HuH-7.5 (cell line): ENCODE measurements around the gene MFN1.

Source experiments
- DNase-seq: peaks from one replicate; pipeline ENCODE4 v3.0.0; 2011; ENCODE audit warnings: low spot score

Gene MFN1

DNA sequence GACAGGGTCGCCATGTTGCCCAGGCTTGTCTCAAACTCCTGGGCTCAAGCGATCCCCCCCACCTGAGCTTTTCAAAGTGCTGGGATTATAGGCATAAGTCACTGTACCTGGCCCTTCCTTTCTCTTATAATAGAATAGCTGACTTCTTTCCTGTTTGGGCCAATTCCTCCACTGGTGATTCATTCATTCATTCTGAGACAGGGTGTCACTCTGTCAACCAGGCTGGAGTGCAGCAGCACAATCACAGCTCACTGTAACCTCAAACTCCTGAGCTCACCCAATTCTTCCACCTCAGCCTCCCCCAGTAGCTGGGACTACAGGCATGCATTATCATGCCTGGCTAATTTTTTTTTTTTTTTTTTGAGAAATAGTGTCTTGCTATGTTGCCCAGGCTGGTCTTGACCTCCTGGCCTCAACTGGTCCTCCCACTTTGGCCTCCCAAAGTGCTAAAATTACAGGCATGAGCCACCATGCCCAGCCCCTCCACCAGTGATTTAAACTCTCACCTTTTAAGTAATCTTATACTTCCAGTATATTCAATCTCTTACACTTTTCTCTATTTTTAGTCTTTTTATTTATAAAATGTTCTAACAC, 82.9 kb downstream of the MFN1 start:
- DNase-seq, result no peak

DNA sequence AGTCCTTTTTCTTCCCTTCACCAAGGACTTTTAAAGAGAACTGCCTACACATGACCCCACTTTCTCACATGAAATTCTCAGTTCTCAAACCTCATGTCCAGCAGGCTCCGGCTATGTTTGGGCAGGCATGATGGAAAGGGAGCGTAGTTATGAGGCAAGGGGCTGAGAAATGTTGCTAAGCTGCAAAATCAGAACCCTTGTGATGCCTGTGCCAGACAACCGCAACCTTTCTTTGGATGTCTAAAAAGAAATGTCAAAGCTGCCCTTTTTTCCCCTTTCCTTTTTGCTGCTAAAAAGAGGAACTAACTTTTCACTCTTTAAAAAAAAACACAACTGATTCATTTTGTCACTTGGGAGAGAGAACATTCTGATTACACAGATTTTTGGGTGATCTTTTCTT, 84.5 kb downstream of the MFN1 start:
- DNase-seq, result no peak

DNA sequence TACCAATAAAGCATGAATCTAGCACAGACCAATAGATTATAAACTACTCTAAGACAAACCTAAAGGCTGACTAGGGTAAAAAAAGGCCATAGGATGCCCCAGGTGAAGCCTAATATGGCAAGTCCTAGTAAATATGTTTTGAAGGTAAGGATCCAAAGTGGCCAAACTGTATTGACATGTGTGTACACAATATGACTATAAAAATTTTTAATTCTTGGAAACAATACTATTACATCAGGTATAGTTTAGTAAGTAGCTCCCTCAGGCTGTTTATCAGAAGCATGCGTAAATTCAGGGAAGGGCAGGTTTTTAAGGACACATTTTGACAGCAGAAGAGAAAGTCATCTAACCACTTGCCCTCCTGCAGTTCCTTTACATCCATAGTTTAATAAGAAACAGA, 84.9 kb downstream of the MFN1 start:
- DNase-seq, result no peak

DNA sequence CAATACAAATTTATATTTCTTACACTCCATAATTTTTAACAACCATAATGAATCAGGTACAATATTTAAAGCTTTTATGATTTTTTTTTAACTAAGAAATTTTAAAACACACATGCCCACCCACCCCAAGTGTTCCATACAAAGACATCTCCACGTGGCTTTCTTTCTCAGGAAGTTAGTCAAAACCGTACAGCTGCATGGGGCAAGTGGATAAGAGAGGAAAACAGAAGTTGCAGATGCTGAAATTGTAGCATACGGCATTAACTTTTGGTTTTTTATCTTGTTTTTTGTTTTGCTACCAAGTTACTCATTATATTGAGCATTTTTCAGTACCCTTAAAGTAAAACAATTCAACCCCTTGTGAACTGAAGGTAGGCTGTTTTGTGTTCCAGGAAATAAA, 89.0 kb downstream of the MFN1 start:
- no peak for DNase-seq

DNA sequence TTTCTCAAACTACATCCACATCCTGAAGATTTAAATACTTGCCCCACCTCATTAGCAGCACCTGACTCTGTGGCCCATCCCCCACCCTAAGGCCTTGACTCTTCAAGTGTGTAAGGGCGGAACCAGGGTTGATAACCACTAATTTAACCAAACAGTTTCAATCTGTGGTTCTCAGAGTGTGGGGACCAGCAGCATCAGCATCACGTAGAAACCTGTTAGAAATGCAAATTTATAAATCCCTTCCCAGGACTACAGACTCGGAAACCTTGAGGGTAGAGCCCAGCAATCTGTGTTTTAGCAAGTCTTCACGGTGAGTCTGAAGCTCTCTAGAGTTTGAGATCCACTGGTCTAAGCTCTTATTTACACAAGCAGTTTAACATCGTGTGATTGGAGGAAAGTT, 91.3 kb downstream of the MFN1 start:
- DNase-seq, result no peak
